Activated naive CD8-positive, alpha-beta T cell treated with anti-CD3 and anti-CD28 coated beads, Interleukin-2, amount 10 ng/mL, durations not matched to agents 7 days and 5 days (primary cell): Measurements from ENCODE around the gene CAPN11. TPM values are rescaled to one million over a fixed set of nuclear protein-coding genes. Genes with fewer than 3 reads are reported as not detected.

Source experiments
- ATAC-seq: fragments of 150-1000 bp; cut with Tn5 transposase; one replicate; pipeline ENCODE4 v1.10.0; 2021; ENCODE audit warnings: low read depth, moderate library complexity
- POLR2A ChIA-PET: fragments of 350-600 bp; sonication (Branson Sonifier 250); formaldehyde crosslinking; loops from one replicate; lab custom pipeline; 2021; ENCODE audit warnings: antibody characterized with exemption; lab: Charles Lee
- DNase-seq: peaks from one replicate; pipeline ENCODE4 v3.0.0; 2021
- H3K27ac Mint-ChIP-seq: one replicate; pipeline ENCODE4 v1.8.0; 2022; ENCODE audit warnings: mild to moderate bottlenecking, mixed read lengths
- H3K27me3 Mint-ChIP-seq: one replicate; pipeline ENCODE4 v1.8.0; 2022; ENCODE audit warnings: mild to moderate bottlenecking, moderate library complexity, mixed read lengths
- H3K36me3 Mint-ChIP-seq: one replicate; pipeline ENCODE4 v1.8.0; 2021; ENCODE audit warnings: mild to moderate bottlenecking, mixed read lengths
- H3K4me1 Mint-ChIP-seq: one replicate; pipeline ENCODE4 v1.8.0; 2021; ENCODE audit warnings: mixed read lengths
- H3K4me3 Mint-ChIP-seq: one replicate; pipeline ENCODE4 v1.8.0; 2022; ENCODE audit warnings: mild to moderate bottlenecking, moderate library complexity, mixed read lengths
- H3K9me3 Mint-ChIP-seq: one replicate; pipeline ENCODE4 v1.8.0; 2021; ENCODE audit warnings: mixed read lengths
- total RNA-seq, 2 experiments: library from RNA; stranded (reverse); gene quantifications; one replicate each; pipeline ENCODE4 v1.2.3, GENCODE V29; 2021

Gene CAPN11
- total RNA-seq, 2 experiments from 2014 or later, result not detected

DNA sequence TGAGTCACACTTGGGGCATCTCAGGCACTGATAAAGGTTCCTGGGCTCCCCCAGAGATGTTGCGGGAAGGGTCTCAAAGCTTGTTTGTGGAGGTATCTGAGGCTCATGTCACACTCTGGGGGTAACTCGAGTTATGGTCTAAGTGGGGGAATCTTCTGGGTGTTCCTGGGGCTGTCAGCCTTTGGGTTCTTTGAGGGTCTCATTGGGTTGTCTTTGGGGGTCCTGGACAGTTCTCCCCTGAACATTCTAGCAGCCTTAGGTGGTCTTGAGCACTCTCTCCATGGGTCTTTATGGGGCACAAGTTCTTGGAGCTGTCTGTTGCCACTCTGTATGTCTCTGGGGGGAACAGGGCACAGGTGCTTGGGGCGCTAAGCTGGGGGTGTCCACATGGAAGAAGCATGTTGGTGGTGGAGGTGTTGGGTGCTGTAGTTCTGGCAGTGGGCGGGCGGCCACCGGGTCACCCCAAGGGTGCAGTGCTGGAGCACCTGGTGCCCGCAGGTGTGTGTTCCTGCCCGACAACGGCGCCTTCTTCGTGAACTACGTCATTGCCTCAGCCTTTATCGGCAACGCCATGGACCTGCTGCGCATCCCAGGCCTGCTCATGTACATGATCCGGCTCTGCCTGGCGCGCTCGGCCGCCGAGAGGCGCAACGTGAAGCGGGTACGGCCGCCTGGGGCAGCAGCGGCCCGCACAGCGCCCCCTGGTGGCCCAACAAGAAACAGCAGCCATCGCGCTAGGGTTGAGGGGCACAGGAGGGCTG, 7.1 kb upstream of the CAPN11 start:
- Mint-ChIP-seq H3K27ac (no peak overlapping the region), H3K4me3 (no peak overlapping the region), H3K4me1 (peaks cover 3% of the 10 kb centered on the region), H3K27me3 (no peaks in the 10 kb centered on the region), H3K36me3 (peaks cover 6% of the 10 kb centered on the region), H3K9me3 (no peaks in the 10 kb centered on the region)
- ATAC-seq, result peak; percentile 84
- POLR2A ChIA-PET, result interaction anchor here (0.6 kb wide), 1 partner anchor 12 kb away, joined by 4 read pairs; no protein-coding TSS in a partner anchor
- peak; percentile 88 for DNase-seq

DNA sequence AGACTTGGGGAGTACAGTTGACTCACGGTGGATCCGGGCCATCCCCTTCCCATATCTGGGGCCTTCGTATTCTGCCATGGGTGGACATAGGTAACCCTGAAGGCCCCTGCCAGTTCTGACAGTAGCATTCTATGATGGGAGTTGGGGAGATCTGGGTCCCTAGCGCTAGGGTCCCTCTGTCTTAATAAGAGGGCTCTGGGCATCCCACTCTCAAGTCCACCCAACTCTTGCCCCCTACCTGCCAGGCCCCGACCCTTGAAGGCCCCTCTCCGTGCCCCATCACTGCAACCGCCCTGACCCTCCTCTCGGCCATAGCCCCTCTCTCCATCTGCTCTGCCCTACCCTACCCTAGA, 6.5 kb upstream of the CAPN11 start:
- no peak for DNase-seq
- no peaks in the 10 kb centered on the region for H3K9me3 Mint-ChIP-seq
- H3K36me3 Mint-ChIP-seq, result peaks cover 6% of the 10 kb centered on the region
- no peaks in the 10 kb centered on the region for H3K27me3 Mint-ChIP-seq
- ATAC-seq, result peak; percentile 17
- H3K4me3 Mint-ChIP-seq, result no peak overlapping the region
- H3K27ac Mint-ChIP-seq, result no peak overlapping the region
- peaks cover 4% of the 10 kb centered on the region for H3K4me1 Mint-ChIP-seq
- POLR2A ChIA-PET, result no interaction called here

DNA sequence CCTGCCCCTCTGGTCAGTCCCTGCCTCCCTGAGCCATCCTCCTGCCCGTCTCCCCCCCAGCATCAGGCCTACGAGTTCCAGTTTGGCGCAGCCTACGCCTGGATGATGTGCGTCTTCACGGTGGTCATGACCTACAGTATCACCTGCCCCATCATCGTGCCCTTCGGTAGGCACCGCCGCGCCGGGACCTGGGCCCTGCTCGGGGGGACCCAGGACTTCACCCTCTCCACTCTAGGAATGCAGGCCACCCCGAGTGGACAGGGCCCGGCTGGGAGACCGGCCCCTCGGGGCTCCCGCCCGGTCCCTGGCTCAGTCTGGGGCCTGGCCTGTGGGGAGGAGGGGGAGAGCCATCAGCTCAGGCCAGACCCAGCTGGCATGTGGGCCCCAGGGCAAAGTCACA, 6.1 kb upstream of the CAPN11 start:
- H3K4me3 Mint-ChIP-seq, result no peak overlapping the region
- POLR2A ChIA-PET, result no interaction called here
- H3K27ac Mint-ChIP-seq, result no peak overlapping the region
- peaks cover 5% of the 10 kb centered on the region for H3K4me1 Mint-ChIP-seq
- DNase-seq, result no peak
- ATAC-seq, result no peak
- H3K27me3 Mint-ChIP-seq, result no peaks in the 10 kb centered on the region
- H3K36me3 Mint-ChIP-seq, result peaks cover 6% of the 10 kb centered on the region
- H3K9me3 Mint-ChIP-seq, result no peaks in the 10 kb centered on the region

DNA sequence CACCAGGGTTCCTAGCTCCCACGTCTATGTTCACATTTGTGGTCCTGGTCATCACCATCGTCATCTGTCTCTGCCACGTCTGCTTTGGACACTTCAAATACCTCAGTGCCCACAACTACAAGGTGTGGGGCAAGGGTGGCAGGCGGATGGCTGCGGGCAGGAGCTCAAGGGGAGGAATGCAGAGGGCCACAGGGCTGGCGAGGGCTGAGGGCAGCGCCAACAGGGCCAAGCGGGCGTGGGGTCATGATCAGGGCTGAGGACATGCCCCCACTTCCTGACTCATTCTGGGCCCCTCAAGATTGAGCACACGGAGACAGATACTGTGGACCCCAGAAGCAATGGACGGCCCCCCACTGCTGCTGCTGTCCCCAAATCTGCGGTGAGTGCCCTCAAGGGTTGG, 4.6 kb upstream of the CAPN11 start:
- Mint-ChIP-seq H3K27ac (no peak overlapping the region), H3K4me3 (no peak overlapping the region), H3K36me3 (peaks cover 2% of the 10 kb centered on the region), H3K27me3 (no peaks in the 10 kb centered on the region), H3K4me1 (peaks cover 5% of the 10 kb centered on the region), H3K9me3 (no peaks in the 10 kb centered on the region)
- DNase-seq (no peak), ATAC-seq (no peak)
- POLR2A ChIA-PET, result interaction anchor here (1.4 kb wide), 1 partner anchor 93 kb away, joined by 3 read pairs; the partner anchor contains the start of gene HSP90AB1

DNA sequence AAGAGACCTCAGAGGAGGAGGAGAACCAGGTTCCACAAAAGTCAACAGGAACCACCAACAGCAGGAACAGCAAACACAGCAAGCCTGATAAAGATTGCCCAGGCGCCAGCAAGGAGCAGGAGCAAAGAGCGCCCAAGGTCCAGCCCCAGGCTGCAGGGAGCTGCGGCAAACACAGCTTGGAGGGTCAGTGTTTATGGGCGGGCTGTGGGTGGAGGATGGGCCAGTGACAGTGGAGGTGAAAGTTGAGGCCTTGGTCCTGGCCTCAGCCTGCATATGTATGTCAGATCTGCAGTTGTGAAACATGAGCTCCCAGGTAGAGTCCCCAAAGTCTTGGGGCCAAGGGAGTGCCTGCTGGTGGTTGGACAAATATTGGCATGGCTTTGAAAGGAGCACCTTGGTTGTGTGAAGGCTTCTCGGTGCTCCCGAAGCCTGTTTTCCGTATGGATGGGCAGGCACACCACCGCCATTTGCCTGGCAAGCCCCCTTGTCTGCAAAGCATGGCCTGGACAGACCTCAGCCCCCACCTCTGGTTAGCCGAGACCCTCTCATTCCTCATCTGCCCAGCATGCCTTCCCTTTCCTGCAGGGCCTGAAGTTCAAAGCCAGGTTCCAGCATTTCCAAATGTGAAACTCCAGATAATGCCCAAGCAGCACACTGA, 2.0 kb upstream of the CAPN11 start:
- peaks cover 3% of the 10 kb centered on the region for H3K27me3 Mint-ChIP-seq
- POLR2A ChIA-PET, result no interaction called here
- ATAC-seq (no peak), DNase-seq (no peak)
- no peaks in the 10 kb centered on the region for H3K36me3 Mint-ChIP-seq
- no peak overlapping the region for H3K27ac Mint-ChIP-seq
- peaks cover 5% of the 10 kb centered on the region for H3K4me1 Mint-ChIP-seq
- no peak overlapping the region for H3K4me3 Mint-ChIP-seq
- H3K9me3 Mint-ChIP-seq, result no peaks in the 10 kb centered on the region

DNA sequence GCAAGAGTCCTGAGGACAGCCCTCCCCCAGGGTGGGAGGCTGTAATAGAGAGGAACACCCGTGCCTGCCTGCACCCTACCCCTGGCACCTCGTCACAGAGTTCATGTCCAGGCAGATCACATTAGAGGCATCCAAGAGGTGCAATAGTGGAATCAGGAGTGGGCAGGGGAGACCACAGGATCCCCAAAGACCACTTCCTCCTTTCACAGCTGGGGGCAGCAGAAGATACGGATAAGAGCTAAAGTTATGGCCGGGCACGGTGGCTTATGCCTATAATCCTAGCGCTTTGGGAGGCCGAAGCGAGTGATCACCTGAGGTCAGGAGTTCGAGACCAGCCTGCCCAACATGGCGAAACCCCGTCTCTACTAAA, 1.5 kb upstream of the CAPN11 start:
- Mint-ChIP-seq H3K36me3 (no peaks in the 10 kb centered on the region), H3K9me3 (no peaks in the 10 kb centered on the region), H3K4me3 (no peak overlapping the region), H3K27me3 (peaks cover 6% of the 10 kb centered on the region), H3K4me1 (peaks cover 5% of the 10 kb centered on the region), H3K27ac (no peak overlapping the region)
- POLR2A ChIA-PET, result no interaction called here
- no peak for DNase-seq
- no peak for ATAC-seq

DNA sequence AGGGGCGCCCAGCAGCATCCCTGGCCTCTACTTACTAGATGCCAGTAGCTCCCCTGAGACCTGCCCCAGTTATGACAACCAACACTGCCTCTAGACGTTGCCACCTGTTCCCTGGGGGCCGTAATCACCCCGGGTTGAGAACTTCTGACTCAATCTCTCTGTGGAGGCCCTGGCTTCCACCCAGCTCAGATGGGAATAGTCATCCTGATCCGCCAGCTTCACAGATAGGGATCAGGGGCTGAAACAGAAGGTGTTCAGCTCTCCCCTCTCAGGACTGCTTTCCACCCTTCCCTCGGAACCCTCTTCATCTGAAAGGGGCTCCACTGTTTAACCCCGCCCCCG, 3.3 kb downstream of the CAPN11 start:
- peaks cover 27% of the 10 kb centered on the region for H3K27me3 Mint-ChIP-seq
- H3K27ac Mint-ChIP-seq, result no peak overlapping the region
- POLR2A ChIA-PET, result interaction anchor here (2.3 kb wide), 1 partner anchor 84 kb away, joined by 7 read pairs; the partner anchor contains the start of gene HSP90AB1
- H3K4me3 Mint-ChIP-seq, result no peak overlapping the region
- H3K36me3 Mint-ChIP-seq, result no peaks in the 10 kb centered on the region
- no peaks in the 10 kb centered on the region for H3K9me3 Mint-ChIP-seq
- no peak for DNase-seq
- peaks cover 7% of the 10 kb centered on the region for H3K4me1 Mint-ChIP-seq
- ATAC-seq, result no peak

DNA sequence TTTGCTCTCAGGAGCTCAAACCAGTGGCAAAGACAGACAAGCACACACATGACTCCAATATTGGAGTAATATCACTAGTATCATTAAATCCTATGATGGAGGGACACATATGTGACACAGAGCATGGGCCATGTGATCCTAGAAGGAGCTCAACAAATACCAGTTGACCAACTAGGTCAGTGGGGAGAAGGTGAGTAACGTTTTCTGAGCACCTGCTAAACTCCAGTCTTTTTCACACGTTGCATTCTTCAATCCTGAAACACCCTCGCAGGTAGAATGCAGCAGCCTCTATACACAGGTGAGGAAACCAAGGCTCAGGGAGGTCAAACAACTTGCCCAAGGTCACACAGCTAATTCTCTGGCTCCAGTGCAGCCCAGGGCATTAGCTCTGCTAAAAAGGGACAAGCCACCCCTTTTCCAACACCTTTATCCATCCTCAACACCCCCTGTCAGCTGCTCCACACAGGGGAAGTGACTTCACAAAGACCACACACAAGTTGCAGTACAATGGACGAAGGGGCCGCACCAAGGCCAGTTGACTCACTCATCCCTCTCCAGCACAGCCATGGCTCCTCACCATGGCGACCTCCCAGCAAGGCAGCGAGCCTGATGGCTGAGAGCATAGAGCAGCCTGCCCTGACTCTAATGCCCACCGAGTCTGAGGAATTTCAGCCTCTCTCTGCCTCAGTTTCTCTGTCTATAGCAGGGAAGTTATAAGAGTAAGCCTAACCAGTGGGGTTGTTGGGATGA, 4.4 kb downstream of the CAPN11 start:
- no peaks in the 10 kb centered on the region for H3K36me3 Mint-ChIP-seq
- H3K27me3 Mint-ChIP-seq, result peaks cover 27% of the 10 kb centered on the region
- H3K27ac Mint-ChIP-seq, result no peak overlapping the region
- POLR2A ChIA-PET, result interaction anchor here (2.3 kb wide), 1 partner anchor 83 kb away, joined by 7 read pairs; the partner anchor contains the start of gene HSP90AB1
- H3K4me1 Mint-ChIP-seq, result peaks cover 6% of the 10 kb centered on the region
- no peaks in the 10 kb centered on the region for H3K9me3 Mint-ChIP-seq
- no peak for DNase-seq
- H3K4me3 Mint-ChIP-seq, result no peak overlapping the region
- no peak for ATAC-seq

DNA sequence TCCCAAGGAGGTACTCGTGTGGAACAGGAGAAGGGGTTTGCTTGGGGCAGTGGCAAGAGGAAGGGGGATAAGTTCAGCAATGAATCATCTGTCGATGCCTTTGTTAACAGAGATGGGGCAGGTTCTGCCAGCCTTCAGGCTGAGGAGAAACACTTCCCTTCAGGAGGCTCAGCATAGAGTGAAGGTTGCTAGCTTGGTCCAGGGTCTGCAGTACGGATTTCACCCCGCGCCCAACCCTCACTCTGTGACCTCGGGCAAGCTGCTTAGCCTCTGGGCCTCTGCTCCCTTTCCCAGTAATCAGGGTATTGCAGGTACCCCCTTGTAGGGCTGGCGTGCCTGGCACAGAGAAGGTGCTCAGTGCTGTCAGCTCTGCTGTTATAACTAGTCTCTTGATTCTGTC, 7.5 kb downstream of the CAPN11 start:
- Mint-ChIP-seq H3K4me1 (peaks cover 6% of the 10 kb centered on the region), H3K9me3 (no peaks in the 10 kb centered on the region), H3K27ac (no peak overlapping the region), H3K27me3 (peaks cover 29% of the 10 kb centered on the region), H3K4me3 (no peak overlapping the region), H3K36me3 (no peaks in the 10 kb centered on the region)
- DNase-seq, result no peak
- ATAC-seq, result no peak
- POLR2A ChIA-PET, result interaction anchor here (0.6 kb wide), 1 partner anchor 34 kb away, joined by 6 read pairs; no protein-coding TSS in a partner anchor

DNA sequence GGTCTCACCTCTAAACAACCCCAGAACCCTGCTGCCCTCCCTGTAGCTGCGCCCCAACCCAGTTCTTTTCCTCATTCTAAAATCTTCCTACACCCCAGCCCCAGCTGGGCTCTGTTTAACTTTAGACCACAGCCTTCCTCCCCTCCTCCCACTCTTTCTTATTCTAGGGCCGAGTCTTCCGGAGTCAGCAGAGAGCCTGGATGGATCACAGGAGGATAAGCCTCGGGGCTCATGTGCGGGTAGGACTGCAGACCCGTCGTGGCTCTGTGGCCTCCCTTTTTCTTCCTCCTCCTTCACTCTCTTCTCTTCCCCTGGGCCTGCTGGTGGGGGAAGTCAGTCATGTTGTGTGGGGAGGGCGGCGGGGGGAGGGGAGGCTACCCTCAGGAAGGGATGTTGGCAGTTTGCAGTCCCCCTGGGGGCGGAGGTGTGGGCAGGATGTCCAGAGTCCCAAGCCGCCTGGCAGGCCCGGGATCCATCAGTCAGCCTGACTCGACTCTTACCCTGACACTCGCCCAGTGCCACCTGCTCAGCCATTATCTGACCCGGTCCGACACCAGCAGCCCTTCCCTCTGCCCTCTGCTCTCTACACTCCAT, 8.1 kb downstream of the CAPN11 start:
- DNase-seq (no peak), ATAC-seq (no peak)
- no peak overlapping the region for H3K27ac Mint-ChIP-seq
- peaks cover 6% of the 10 kb centered on the region for H3K4me1 Mint-ChIP-seq
- H3K4me3 Mint-ChIP-seq, result no peak overlapping the region
- no peaks in the 10 kb centered on the region for H3K9me3 Mint-ChIP-seq
- H3K36me3 Mint-ChIP-seq, result no peaks in the 10 kb centered on the region
- H3K27me3 Mint-ChIP-seq, result peaks cover 31% of the 10 kb centered on the region
- POLR2A ChIA-PET, result interaction anchor here (0.6 kb wide), 1 partner anchor 35 kb away, joined by 6 read pairs; no protein-coding TSS in a partner anchor

DNA sequence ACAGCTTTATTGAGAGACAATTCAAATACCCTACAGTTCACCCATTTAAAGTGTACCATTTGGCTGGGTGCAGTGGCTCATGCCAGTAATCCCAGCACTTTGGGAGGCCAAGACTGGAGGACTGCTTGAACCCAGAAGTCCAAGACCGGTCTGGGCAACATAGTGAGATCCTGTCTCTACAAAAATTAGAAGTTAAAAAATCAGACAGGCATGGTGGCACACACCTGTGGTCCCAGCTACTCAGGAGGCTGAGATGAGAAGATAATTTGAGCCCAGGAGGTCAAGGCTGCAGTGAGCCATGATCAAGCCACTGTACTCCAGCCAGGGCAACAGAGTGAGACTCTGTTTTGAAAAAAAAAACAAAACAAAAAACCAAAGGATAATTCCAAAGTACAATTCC, 8.9 kb downstream of the CAPN11 start:
- H3K27me3 Mint-ChIP-seq, result peaks cover 31% of the 10 kb centered on the region
- no peak overlapping the region for H3K27ac Mint-ChIP-seq
- no peaks in the 10 kb centered on the region for H3K9me3 Mint-ChIP-seq
- ATAC-seq (no peak), DNase-seq (no peak)
- H3K36me3 Mint-ChIP-seq, result no peaks in the 10 kb centered on the region
- POLR2A ChIA-PET, result interaction anchor here (0.6 kb wide), 2 partner anchors 89 to 740 kb away, joined by 3 read pairs; partner anchors contain the start of gene ABCC10
- peaks cover 7% of the 10 kb centered on the region for H3K4me1 Mint-ChIP-seq
- H3K4me3 Mint-ChIP-seq, result no peak overlapping the region

DNA sequence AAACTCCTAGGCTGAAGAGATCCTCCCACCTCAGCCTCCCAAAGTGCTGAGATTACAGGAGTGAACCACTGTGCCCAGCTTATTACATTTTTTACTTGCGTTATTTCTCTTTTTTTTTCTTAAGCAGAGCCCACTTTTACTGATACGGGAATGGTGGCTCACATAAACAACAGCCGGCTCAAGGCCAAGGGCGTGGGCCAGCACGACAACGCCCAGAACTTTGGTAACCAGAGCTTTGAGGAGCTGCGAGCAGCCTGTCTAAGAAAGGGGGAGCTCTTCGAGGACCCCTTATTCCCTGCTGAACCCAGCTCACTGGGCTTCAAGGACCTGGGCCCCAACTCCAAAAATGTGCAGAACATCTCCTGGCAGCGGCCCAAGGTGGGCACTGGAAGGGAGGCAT, 10.5 kb downstream of the CAPN11 start:
- H3K27ac Mint-ChIP-seq, result no peak overlapping the region
- no peak for ATAC-seq
- peaks cover 27% of the 10 kb centered on the region for H3K27me3 Mint-ChIP-seq
- H3K4me1 Mint-ChIP-seq, result peaks cover 10% of the 10 kb centered on the region
- POLR2A ChIA-PET, result no interaction called here
- no peak for DNase-seq
- no peaks in the 10 kb centered on the region for H3K36me3 Mint-ChIP-seq
- H3K9me3 Mint-ChIP-seq, result no peaks in the 10 kb centered on the region
- H3K4me3 Mint-ChIP-seq, result no peak overlapping the region

DNA sequence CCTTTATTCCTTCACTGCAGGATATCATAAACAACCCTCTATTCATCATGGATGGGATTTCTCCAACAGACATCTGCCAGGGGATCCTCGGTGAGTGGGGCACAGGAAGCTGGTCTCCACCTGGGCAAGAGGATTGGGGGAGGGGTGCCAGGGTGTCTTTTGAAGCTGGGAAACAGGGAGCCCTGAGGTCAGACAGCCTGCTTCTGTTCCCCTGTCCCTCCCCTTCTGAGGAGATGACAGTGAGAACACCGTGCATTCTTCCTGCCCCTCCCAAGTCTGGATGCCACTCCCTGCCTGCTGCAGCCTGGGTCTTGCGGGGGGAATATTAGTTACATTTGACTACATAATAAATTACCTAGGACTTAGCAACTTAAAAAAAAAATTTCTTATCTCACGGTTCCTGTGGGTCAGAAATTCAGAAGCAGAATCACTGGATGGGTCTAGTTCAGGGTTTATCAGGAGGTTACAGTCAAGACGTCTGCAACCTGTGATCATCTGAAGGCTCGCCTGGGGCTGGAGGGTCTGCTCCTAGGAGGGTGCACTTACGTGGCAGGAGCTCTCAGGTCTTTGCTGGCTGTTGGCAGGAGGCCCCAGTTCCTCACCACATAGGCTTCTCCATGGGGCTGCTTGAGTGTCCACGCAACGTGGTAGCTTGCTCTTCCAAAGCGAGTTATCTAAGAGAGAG, 11.4 kb downstream of the CAPN11 start:
- DNase-seq (no peak), ATAC-seq (no peak)
- H3K27ac Mint-ChIP-seq, result no peak overlapping the region
- POLR2A ChIA-PET, result no interaction called here
- H3K27me3 Mint-ChIP-seq, result peaks cover 31% of the 10 kb centered on the region
- H3K36me3 Mint-ChIP-seq, result no peaks in the 10 kb centered on the region
- peaks cover 10% of the 10 kb centered on the region for H3K4me1 Mint-ChIP-seq
- no peak overlapping the region for H3K4me3 Mint-ChIP-seq
- H3K9me3 Mint-ChIP-seq, result no peaks in the 10 kb centered on the region
